GM19468 (cell line): ENCODE data around the gene IFT81.
"Not testable (repeated sequence)": the region's sequence is repeated elsewhere in the genome, so short reads cannot be mapped to it uniquely, and the experiment has no call there.

Source experiments
- ATAC-seq: cut with Tn5 transposase; IDR thresholded peaks from one replicate; pipeline ENCODE4 v1.9.1; 2021; ENCODE audit warnings: mild to moderate bottlenecking, moderate library complexity, moderate number of reproducible peaks; ENCODE audit not compliant: unreplicated experiment; ENCODE audit errors: extremely low read depth

The IFT81 gene

GRCh38 chr12:110198386-110198785 lies 74.2 kb downstream of the IFT81 start:
- no peak for ATAC-seq

GRCh38 chr12:110199339-110200123 lies 75.4 kb downstream of the IFT81 start:
- no peak for ATAC-seq

- no peak for ATAC-seq
Observed at GRCh38 chr12:110200124-110200417, 75.9 kb downstream of the IFT81 start.

- ATAC-seq = no peak
Observed at GRCh38 chr12:110201995-110202394, 77.8 kb downstream of the IFT81 start.

- ATAC-seq = no peak
Observed at GRCh38 chr12:110203546-110203945, 79.4 kb downstream of the IFT81 start.

- ATAC-seq = no peak
Observed at GRCh38 chr12:110205931-110206330, 81.8 kb downstream of the IFT81 start.

GRCh38 chr12:110211639-110212536 lies 87.7 kb downstream of the IFT81 start:
- ATAC-seq = not testable (repeated sequence)

- ATAC-seq = no peak
Observed at GRCh38 chr12:110217996-110218674, 94.0 kb downstream of the IFT81 start.

- ATAC-seq = no peak
Observed at GRCh38 chr12:110222027-110222426, 97.9 kb downstream of the IFT81 start.

GRCh38 chr12:110222433-110222832 lies 98.3 kb downstream of the IFT81 start:
- ATAC-seq = no peak

- ATAC-seq = no peak
Observed at GRCh38 chr12:110223777-110224378, 99.7 kb downstream of the IFT81 start.

- no peak for ATAC-seq
Observed at GRCh38 chr12:110224379-110225304, 100.5 kb downstream of the IFT81 start.

- no peak for ATAC-seq
Observed at GRCh38 chr12:110227138-110227537, 103.0 kb downstream of the IFT81 start.

GRCh38 chr12:110228348-110228747 lies 104.2 kb downstream of the IFT81 start:
- ATAC-seq = not testable (repeated sequence)

GRCh38 chr12:110228756-110229155 lies 104.6 kb downstream of the IFT81 start:
- no peak for ATAC-seq

GRCh38 chr12:110229409-110229808 lies 105.3 kb downstream of the IFT81 start:
- no peak for ATAC-seq

- no peak for ATAC-seq
Observed at GRCh38 chr12:110230655-110231054, 106.5 kb downstream of the IFT81 start.

GRCh38 chr12:110233212-110233903 lies 109.2 kb downstream of the IFT81 start:
- ATAC-seq = no peak

- ATAC-seq = no peak
Observed at GRCh38 chr12:110234331-110234751, 110.2 kb downstream of the IFT81 start.
